Purkinje cell (primary cell): ENCODE measurements around the gene CD53. TPM values are rescaled to one million over a fixed set of nuclear protein-coding genes. Genes with fewer than 3 reads are reported as not detected.

Source experiments
- polyA plus RNA-seq: library from polyadenylated mRNA; unstranded; fragments of >200 nt; fragmentation: Nextera tagmentation; gene quantifications from 2 replicates; pipeline ENCODE4 v1.2.1, GENCODE V29; 2014

The CD53 gene
- not detected in 2 replicates for polyA plus RNA-seq

GRCh38 chr1:110872745-110873720 is at the start of gene CD53:
TSS of gene CD53 (plus strand) at chr1:110873148. CDS start at chr1:110891409, 18,261 bp downstream.

Other genes with a start within 250 kb of the CD53 start
- gene KCNA3, start 198.2 kb upstream of the CD53 start, polyA plus RNA-seq = not detected in 2 replicates
- gene LRIF1, start 90.8 kb downstream of the CD53 start, polyA plus RNA-seq = 22.6 and 32.5 TPM in 2 replicates